HEK293T (cell line): Measurements from ENCODE around the gene PC.
A peak's percentile ranks its signal among the peaks of the same experiment; 100 is the strongest.

Experiments used
- CTCF ChIA-PET: fragments of 350-600 bp; formaldehyde crosslinking; extraction: SDS; loops from one replicate; lab custom pipeline; 2021; ENCODE audit warnings: antibody characterized with exemption, inconsistent platforms; lab: Yijun Ruan, JAX
- POLR2A ChIA-PET: fragments of 350-600 bp; formaldehyde crosslinking; extraction: SDS; loops from one replicate; lab custom pipeline; 2020; ENCODE audit warnings: antibody characterized with exemption, inconsistent platforms; lab: Yijun Ruan, JAX
- DNase-seq: peaks from one replicate; pipeline ENCODE4 v3.0.0; 2012; ENCODE audit warnings: mixed read lengths; ENCODE audit errors: extremely low spot score
- ARNT ChIP-seq: fragments of 450-650 bp; IDR thresholded peaks from 2 replicates; pipeline ENCODE4 v1.6.1; 2017; ENCODE audit warnings: mild to moderate bottlenecking
- BHLHE40 ChIP-seq: fragments of 450-650 bp; IDR thresholded peaks from 2 replicates; pipeline ENCODE4 v1.6.1; 2016; ENCODE audit warnings: mild to moderate bottlenecking, moderate library complexity, borderline replicate concordance
- CTBP1 ChIP-seq: fragments of 450-650 bp; IDR thresholded peaks from 2 replicates; pipeline ENCODE4 v1.6.1; 2016; ENCODE audit warnings: borderline replicate concordance
- ELF4 ChIP-seq: fragments of 450-650 bp; IDR thresholded peaks from 2 replicates; pipeline ENCODE4 v1.6.1; 2017; ENCODE audit warnings: antibody characterized with exemption
- FOXA1 ChIP-seq: fragments of 450-650 bp; IDR thresholded peaks from 2 replicates; pipeline ENCODE4 v1.6.1; 2016; ENCODE audit warnings: mild to moderate bottlenecking
- FOXK2 ChIP-seq: fragments of 450-650 bp; IDR thresholded peaks from 2 replicates; pipeline ENCODE4 v1.6.1; 2016; ENCODE audit warnings: mild to moderate bottlenecking
- FOXM1 ChIP-seq: fragments of 450-650 bp; IDR thresholded peaks from 2 replicates; pipeline ENCODE4 v1.6.1; 2017; ENCODE audit warnings: mild to moderate bottlenecking, borderline replicate concordance
- HDGF ChIP-seq: fragments of 450-650 bp; IDR thresholded peaks from 2 replicates; pipeline ENCODE4 v1.6.1; 2017; ENCODE audit warnings: antibody characterized with exemption, borderline replicate concordance
- L3MBTL2 ChIP-seq: fragments of 450-650 bp; conservative IDR thresholded peaks from 2 replicates; pipeline ENCODE4 v1.6.1; 2016; ENCODE audit warnings: mild to moderate bottlenecking
- LEF1 ChIP-seq: fragments of 450-650 bp; IDR thresholded peaks from 2 replicates; pipeline ENCODE4 v1.6.1; 2017; ENCODE audit warnings: mild to moderate bottlenecking, borderline replicate concordance
- NFRKB ChIP-seq: fragments of 450-650 bp; IDR thresholded peaks from 2 replicates; pipeline ENCODE4 v1.6.1; 2016; ENCODE audit warnings: mild to moderate bottlenecking, moderate library complexity
- SP1 ChIP-seq: fragments of 450-650 bp; IDR thresholded peaks from 2 replicates; pipeline ENCODE4 v1.6.1; 2017
- SUZ12 ChIP-seq: fragments of 450-650 bp; IDR thresholded peaks from 2 replicates; pipeline ENCODE4 v1.6.1; 2016; ENCODE audit warnings: mild to moderate bottlenecking
- TARDBP ChIP-seq: fragments of 450-650 bp; IDR thresholded peaks from 2 replicates; pipeline ENCODE4 v1.6.1; 2016
- ZNF384 ChIP-seq: fragments of 450-650 bp; IDR thresholded peaks from 2 replicates; pipeline ENCODE4 v1.6.1; 2016
- TF ChIP-seq, protein P1 (sequence below): fragments of 450-650 bp; IDR thresholded peaks from 2 replicates; pipeline ENCODE4 v1.6.1; 2016

Gene PC

DNA sequence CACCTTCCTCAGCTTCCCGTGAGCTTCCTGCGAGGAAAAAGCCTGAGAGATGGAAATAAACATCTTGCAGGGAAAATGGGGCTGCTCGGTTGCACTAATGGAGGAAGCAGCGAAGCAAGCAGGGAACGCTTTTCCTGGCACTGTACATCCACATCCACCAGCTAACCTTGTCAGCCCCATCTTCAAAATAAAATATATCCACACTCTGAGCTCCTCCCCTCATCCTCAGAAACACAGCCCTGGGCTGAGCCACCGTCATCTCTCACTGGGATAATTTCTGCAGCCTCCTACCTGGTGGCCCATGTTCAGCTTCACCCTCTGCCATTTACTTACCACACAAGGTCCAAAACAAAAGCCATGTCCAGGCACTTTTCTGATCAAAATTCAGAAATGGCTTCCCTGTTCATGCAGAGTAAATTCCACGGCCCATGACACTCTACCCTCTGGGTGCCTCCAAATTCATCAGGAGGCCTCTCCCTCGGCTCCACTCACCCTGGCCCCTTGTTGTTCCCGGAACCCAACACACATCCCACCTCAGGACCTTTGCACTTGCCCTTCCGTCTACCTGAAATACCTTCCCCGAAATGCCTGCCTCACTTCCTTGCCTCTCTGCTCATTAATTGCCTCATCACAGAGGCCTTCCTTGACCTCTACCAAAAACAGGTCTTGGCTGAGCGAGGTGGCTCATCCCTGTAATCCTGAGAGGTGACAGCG lies 29.9 kb upstream of the PC start:
- CTCF ChIA-PET: no interaction called here
- no peak for TF ChIP-seq SUZ12
- no peak for TF ChIP-seq FOXK2
- TF ChIP-seq FOXA1: no peak
- no peak for TF ChIP-seq SP1
- no peak for TF ChIP-seq HDGF
- no peak for TF ChIP-seq ARNT
- TF ChIP-seq L3MBTL2: no peak
- no peak for TF ChIP-seq BHLHE40
- no peak for TF ChIP-seq TARDBP
- TF ChIP-seq ZNF384: no peak
- no peak for TF ChIP-seq LEF1
- TF ChIP-seq FOXM1: no peak
- TF ChIP-seq NFRKB: no peak
- TF ChIP-seq, protein P1, sequence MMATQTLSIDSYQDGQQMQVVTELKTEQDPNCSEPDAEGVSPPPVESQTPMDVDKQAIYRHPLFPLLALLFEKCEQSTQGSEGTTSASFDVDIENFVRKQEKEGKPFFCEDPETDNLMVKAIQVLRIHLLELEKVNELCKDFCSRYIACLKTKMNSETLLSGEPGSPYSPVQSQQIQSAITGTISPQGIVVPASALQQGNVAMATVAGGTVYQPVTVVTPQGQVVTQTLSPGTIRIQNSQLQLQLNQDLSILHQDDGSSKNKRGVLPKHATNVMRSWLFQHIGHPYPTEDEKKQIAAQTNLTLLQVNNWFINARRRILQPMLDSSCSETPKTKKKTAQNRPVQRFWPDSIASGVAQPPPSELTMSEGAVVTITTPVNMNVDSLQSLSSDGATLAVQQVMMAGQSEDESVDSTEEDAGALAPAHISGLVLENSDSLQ: no peak
- no peak for TF ChIP-seq ELF4
- no peak for TF ChIP-seq CTBP1
- POLR2A ChIA-PET: no interaction called here

DNA sequence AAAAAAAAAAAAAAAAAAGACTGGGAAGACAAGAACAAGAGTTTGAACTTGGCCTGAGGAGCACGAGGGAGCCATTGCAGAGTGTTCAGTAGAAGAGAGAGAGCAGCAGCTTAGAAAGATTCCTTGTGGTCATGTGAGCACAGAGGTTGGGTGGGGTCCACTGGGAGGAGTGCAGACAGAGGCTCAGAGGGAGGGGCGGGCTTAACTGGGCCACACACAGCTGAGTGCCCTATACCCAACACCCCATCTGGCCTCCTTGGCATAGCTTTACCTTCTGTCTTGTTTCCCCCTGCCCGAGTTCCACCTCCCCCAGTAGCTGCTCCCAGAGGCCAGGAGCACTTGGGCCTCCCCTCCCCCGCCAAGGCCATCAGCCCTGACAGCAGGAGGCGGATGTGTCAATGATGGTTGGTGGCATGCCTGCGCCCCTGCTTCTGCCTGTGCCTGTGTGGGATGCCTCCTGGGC lies 29.0 kb upstream of the PC start:
- TF ChIP-seq, protein P1: no peak
- no peak for TF ChIP-seq LEF1
- no peak for TF ChIP-seq FOXK2
- no peak for TF ChIP-seq FOXM1
- CTCF ChIA-PET: no interaction called here
- no peak for DNase-seq
- POLR2A ChIA-PET: no interaction called here

More for the DNA sequence above, 29.9 kb upstream of the PC start:
- no peak for DNase-seq

DNA sequence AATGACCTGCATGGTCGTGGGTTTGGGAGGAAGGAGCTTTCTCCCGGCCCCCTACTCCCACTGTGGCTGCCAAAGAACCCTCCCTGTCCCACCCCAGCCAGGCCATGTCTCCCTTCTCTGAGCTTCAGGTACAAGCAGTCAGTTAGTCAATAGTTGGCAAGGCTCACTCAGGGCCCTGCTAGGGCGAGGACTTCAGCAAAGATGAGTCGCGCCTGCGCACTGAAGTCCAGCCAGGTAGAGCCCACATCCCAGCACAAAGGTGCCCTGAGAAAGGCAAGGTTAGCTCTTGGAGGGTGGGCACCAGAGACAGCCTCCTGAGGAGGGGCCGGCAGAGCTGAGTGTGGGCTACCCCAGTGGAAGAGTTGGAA lies 28.0 kb upstream of the PC start:
- no peak for DNase-seq
- CTCF ChIA-PET: no interaction called here
- POLR2A ChIA-PET: no interaction called here
- TF ChIP-seq SP1: no peak
- TF ChIP-seq TARDBP: no peak
- no peak for TF ChIP-seq HDGF
- TF ChIP-seq ZNF384: no peak
- TF ChIP-seq BHLHE40: no peak
- TF ChIP-seq FOXM1: no peak
- no peak for TF ChIP-seq ELF4
- TF ChIP-seq NFRKB: no peak
- no peak for TF ChIP-seq ARNT
- no peak for TF ChIP-seq FOXA1

DNA sequence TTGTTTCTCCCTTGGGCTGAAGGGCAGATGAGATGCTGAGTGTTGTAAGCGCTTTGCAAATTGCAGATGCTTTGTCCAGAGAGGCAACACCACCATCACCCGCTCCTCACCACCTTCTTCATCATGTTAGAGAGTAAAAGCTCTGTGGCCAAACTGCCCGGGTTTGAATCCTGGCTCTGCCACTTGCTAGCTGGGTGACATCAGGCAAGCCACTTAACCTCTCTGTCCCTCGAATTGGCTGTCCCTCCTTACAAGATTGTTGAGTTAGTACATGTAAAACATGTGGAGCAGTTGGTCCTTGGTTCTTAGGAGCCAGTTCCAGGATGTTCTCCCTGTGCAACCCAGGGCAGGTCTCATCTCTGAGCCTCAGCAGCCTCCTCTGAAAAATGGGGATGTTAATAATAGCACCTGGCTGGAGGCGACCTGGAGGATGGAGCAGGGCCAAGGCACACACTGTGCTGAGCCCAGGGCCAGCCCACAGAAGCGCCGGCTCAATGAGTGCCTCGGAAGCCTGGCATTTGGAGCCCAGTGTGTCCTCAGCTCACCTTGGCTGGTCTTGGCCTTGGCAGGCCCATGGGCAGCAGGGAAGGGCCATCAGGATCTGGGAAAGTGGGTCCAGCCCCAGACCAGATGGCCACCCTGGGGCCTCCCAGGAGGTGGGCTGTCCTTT lies 27.5 kb upstream of the PC start:
- ChIA-PET CTCF (no interaction called here), POLR2A (no interaction called here)
- no peak for TF ChIP-seq CTBP1
- TF ChIP-seq BHLHE40: no peak
- TF ChIP-seq SUZ12: no peak
- TF ChIP-seq NFRKB: no peak
- TF ChIP-seq, protein P1: no peak
- TF ChIP-seq SP1: no peak
- TF ChIP-seq ZNF384: no peak
- TF ChIP-seq HDGF: no peak
- no peak for TF ChIP-seq TARDBP
- no peak for TF ChIP-seq LEF1
- no peak for TF ChIP-seq FOXK2
- TF ChIP-seq ARNT: no peak
- no peak for TF ChIP-seq FOXM1
- TF ChIP-seq L3MBTL2: no peak
- no peak for TF ChIP-seq FOXA1
- no peak for DNase-seq

DNA sequence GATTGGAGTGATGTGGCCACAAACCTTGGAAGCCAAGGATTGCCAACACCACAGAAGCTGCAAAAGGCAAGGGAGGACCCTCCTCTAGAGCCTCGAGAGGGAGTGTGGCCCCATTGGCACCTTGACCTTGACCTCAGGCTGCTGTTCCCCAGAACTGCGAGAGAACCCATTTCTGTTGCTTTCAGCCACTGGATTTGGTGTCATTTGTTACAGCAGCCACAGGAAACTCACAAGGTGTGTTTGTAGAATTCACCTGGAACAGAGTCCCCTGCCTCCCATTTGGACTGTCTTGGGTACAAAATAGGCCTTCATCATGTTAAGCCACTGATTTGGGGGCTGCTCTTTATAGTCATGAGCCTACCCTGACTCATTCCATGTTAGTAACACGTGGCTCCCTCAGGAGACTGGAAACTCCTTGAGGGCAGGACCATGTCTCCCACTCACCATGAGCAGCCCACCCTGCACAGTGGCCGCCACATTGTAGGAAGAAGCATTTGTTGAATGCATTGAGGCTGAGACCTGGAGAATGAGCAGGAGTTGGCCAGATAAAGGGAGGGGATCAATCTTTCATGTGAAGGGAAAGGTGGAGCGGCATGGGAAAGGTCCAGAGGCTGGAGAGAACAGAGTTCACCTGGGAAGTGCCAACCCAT lies 25.2 kb upstream of the PC start:
- CTCF ChIA-PET: no interaction called here
- no peak for TF ChIP-seq L3MBTL2
- POLR2A ChIA-PET: no interaction called here
- DNase-seq: no peak

DNA sequence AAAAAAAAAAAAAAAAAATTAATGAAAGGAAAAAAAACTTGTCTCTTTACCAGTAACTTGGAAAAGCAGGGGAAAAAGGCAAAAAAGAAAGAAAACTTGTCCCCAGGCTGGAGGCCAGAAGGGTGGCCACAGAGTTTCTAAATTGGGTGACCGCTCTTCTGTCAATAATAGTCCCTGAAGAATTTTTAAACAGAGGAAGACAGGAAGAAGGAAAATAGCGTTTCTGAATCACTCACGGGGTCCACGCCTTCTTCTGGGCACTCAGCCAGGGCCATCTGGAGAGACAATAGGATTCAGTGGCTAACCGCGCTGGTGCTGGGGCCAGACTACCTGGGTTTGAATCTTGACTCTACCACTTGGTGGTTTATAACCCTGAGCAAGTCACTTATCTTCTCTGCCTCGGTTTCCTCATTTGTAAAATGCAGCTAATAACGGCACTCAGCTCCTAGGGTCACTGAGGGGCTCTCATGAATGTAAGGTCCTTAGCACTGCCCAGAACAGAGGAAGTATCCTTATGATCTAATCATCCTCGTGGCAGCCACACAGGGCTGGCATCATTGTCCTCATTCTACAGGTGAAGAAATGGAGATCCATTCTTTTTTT lies 23.9 kb upstream of the PC start:
- DNase-seq: no peak
- POLR2A ChIA-PET: no interaction called here
- CTCF ChIA-PET: no interaction called here

More for the DNA sequence above, 23.9 kb upstream of the PC start:
- TF ChIP-seq BHLHE40 (no peak), ELF4 (no peak), ZNF384 (peak; percentile 80), NFRKB (no peak), TARDBP (no peak), CTBP1 (no peak)
- TF ChIP-seq, protein P1: no peak
